GM18873 (cell line): Measurements from ENCODE around the gene VIPR2.
"Not testable (repeated sequence)": the region's sequence is repeated elsewhere in the genome, so short reads cannot be mapped to it uniquely, and the experiment has no call there.

ENCODE experiments used
- ATAC-seq: cut with Tn5 transposase; IDR thresholded peaks from one replicate; pipeline ENCODE4 v1.9.1; 2021; ENCODE audit warnings: mild to moderate bottlenecking, moderate library complexity, moderate number of reproducible peaks; ENCODE audit not compliant: unreplicated experiment, low FRiP score

The VIPR2 gene

DNA sequence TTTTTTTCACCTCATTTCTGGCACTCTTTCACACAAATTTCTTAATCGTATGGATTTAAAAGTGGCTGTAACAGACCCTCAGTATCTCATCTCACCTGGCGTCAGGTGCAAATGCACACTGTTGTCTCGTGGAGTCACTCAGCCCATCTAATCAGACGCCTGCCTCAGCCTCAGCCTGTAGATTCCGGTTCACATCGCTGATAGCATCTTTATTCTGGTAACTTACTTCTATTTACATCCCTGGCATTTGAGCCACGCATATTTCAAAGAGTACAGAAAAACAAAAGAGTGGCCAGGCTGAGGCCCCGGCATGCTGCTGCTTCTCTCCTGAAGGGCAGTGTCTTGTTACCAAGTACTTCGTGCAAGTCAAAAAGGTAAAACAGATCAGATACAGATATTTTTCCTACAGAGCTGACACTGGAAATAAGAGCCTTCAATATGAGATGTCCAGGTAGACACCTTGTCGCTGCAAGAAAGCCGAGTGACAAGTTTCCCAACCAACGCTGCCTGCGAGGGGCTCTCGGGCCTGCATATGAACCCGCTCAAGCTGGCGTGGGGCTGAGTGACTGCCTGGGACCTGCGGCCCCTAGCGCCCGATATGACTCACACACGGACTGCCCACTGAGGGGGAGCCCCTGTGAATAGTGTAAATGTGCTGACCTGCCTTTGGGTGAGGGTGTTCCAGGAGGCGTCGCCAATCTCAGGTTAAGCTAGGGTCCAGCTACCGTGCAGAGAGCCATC is 4.3 kb downstream of the VIPR2 start:
- no peak for ATAC-seq

DNA sequence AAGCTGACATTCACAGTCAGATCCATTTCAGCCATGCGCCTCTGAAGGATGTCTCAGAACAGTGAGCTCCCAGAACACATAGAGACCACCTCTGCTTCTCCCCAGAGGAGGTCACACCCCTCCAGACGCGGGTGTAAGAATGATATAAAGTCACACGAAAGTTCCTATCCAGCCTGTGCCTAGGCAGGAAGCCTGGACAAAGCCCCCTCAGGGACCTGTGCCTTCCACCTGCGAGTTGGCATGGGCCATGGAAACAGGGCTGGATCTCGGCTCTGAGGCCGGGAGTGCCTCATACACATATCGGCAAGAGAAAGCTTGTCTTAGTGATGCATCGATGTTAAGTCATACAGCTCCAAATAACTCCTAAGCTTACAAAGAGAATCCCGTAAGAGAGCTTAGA is 5.0 kb downstream of the VIPR2 start:
- no peak for ATAC-seq

- ATAC-seq = no peak
Observed at GRCh38 chr7:159139202-159139601, 5.5 kb downstream of the VIPR2 start.

DNA sequence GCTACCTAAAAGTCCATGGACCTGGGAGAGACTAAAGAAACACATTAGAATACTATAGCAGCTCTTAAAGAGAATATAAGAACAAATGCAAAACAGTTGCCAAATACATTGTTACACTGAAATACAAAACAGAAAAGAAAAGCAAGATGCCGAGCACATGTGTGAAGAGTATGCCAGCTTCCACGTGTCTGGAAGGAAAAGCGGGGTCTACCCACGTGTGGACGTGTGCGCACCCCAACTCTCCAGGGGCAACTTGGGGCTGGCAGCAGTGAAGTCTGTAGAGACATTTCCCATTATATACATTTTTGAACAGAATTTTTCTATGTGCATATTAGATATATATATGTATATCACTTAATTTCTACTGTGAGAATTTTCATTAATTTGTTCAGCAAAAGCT is 6.2 kb downstream of the VIPR2 start:
- ATAC-seq = no peak

DNA sequence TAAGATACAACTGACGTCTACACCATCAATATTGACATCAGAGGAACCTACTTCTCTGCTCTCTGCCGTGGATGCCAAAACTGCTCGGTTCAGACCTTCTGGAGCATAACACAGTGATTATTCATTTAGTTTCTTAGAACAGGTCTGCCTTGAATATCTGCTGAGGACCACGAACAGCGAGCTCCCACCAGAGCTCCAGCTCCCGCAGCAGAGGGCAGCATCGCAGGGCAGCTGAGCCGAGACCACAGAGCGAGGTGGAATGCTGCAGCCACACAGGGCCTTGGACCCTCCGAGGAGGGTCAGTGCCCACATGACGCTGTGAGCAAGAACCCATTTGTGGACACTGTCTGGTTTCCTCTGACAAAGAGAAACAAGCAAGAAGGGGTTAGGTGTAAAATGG is 6.8 kb downstream of the VIPR2 start:
- ATAC-seq = no peak

DNA sequence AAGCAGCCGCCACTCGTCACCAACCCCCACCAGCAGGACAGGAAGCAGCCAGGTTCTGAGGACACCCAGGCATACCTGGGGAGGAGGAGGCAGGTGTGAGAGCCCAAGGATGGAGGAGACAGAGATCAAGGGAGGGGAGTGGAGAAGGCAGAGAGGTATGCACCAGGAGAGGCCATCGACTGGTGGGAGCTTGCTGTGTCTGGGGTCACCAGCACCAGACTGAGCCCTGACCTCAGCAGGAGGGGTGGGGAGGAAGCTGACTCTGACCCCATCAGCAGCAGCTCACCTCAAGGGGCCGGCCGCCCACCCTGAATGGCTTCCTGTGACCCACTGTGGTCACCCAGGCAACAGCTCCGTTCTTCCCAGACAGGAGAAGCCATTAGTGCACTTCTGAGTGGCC is 7.8 kb downstream of the VIPR2 start:
- ATAC-seq = no peak

GRCh38 chr7:159136442-159136841 is 8.2 kb downstream of the VIPR2 start:
- no peak for ATAC-seq

DNA sequence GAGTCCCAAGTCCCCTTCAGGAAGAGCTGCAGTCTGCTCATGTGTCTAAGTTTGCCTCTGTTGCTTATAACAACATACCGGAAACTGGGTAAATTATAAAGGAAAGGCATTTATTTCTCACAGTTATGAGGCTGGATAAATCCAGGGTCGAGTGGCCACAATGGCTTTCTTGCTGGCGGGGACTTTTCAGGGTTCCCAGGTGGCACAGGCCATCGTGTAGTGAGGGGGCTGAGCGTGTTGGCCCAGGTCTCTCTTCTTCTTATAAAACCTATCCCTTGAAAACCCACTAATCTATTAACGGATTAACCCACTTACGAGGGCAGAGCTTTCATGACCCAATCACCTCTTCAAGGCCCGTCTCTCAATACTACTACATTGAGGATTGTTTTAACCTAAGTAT is 8.7 kb downstream of the VIPR2 start:
- no peak for ATAC-seq

DNA sequence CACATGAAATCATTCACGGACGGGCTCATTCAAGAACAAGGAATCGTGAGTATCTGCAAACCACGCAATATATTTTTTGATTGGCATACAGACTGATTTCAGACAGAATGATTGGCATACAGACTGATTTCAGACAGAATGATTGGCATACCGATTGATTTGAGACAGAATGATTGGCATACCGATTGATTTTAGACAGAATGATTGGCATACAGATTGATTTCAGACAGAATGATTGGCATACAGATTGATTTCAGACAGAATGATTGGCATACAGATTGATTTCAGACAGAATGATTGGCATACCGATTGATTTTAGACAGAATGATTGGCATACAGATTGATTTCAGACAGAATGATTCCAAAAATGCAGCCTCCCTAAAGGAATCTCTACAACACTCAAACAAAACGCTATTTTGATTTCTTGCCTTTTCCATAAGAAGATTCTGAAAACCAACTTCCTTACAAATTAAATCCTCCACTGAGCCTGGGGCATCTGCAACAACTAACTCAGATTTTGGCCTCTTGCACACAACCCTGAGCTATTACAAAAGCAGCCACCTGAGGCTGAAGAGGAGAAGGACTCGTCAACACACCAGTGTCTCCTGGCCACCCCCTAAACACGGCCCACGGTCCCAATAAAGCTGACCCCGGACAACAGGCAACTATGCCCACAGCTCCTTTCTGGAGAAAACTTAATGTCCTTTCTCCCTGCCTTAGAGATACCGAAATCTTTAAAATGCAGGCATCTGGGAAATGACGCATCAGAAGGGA is 11.8 kb downstream of the VIPR2 start:
- not testable (repeated sequence) for ATAC-seq

GRCh38 chr7:159130820-159131219 is 13.8 kb downstream of the VIPR2 start:
- no peak for ATAC-seq

GRCh38 chr7:159130199-159130775 is 14.4 kb downstream of the VIPR2 start:
- no peak for ATAC-seq

GRCh38 chr7:159128767-159129166 is 15.9 kb downstream of the VIPR2 start:
- ATAC-seq = no peak

DNA sequence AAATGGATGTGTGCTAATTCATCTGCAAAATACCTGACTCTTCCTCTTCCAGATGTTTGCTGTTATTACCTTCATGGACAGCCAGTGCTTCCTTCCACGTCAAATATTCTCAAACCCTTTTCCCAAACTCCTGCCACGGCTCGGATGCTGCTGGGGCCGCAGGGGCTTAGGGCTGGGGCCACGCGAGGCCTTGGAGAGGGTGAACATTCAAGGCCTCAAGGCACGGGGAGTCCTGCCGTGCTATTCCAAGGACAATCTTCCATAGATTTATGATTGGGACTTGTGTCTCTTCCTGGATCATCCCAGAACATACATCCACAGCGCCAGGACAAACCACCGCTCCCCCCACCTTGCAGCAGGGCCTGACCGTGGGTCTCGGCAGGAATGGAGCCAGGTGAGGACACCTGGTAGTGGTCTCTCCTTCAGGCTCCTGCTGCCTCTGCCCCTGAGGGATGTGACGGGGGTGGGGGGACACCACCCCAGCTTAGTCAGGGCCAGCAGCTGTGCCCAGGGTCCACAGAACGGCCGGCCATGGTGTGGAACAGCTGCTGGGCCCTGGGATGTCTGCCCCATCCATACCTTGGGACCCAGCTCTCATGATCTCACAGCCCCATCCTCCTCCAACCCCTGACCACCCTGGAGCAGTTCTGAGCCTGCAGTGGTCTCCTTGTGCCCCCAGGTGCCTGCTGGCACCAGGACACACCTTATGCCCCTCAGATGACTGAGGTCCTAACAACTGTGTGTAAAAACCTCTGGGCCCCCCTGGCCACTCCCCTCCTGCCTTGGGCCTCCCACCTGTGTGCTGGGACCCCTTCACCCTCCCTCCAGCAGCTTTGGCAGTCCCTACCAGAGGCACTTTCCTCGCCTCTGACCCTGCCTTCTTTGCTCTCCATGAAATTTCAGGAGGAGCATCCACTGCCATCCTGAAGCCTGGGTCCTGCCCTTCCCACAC is 16.7 kb downstream of the VIPR2 start:
- ATAC-seq = no peak

GRCh38 chr7:159126311-159127260 is 18.1 kb downstream of the VIPR2 start:
- no peak for ATAC-seq

GRCh38 chr7:159125955-159126270 is 18.8 kb downstream of the VIPR2 start:
- no peak for ATAC-seq

DNA sequence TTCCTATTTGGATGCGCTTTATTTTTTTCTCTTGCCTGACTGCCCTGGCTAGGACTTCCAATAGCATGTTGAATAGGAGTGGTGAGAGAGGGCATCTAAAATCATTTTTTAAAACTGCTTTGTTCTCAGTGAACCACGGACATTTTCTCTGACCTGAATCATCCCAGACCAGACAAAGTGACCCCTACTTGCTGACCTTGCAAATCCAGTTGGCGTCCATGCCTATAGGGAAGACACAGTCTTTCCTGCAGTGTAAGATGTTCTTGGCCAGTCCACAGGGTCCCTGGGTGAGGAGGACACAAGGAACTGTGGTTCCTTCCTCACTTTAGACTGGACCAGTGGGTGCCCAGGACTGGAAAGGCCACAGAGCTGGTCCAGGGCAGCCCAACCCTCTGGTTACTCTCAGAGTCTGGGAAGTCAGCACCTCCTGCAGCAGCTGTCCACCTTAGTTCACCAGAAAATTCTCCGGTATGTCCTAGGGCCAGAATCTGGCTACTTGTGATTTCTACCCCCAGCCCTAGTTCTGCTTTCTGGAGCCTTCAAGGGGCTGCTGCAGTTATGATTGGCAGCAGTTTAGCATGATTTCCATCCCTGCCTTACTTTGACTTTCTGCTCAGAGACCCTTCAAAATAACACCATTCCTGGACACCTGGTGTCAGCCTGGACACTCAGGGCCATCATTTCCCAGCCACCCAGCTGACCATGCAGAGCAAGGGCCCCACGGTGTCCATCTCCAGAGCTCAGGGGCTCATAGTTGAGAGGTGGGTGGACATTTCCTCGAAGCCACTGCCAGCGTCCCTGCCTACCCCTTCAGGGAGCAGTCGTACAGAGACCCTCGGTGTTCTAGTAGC is 19.3 kb downstream of the VIPR2 start:
- no peak for ATAC-seq

GRCh38 chr7:159123793-159124192 is 20.9 kb downstream of the VIPR2 start:
- not testable (repeated sequence) for ATAC-seq

DNA sequence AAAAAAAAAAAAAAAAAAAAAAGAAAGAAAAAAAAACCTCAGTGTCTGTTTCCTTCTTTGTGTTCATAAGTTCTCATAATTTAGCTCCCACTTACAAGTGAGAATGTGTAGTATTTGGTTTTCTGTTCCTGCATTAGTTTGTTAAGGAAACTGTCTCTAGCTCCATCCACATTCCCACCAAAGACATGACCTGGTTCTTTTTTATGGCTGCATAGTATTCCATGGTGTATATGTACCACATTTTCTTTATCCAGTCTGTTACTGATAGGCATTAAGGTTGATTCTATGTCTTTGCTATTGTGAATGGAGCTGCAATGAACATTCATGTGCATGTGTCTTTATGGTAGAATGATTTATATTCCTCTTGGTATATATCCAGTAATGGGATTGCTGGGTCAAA is 21.4 kb downstream of the VIPR2 start:
- ATAC-seq = not testable (repeated sequence)

DNA sequence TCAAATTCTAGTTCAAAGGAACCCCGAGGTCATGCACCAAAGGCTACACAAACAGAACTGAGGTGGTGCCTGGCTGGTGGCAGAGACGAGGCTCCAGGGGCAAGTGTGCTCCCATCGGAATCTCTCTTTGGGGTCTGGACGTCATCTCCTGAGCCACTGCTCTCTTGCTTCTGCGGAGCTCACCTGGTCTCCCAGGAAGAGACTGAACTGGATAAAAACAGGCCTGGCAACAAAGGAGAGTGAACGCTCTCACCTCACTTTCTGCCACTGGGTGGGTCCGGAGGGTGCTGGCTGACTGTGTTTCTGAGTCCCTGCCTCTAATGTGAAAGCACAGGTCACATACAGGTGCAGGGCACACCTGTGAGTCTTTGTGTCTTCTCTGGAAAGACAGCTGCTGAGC is 22.4 kb downstream of the VIPR2 start:
- no peak for ATAC-seq
